MM.1S (cell line): Measurements from ENCODE around the gene ARHGAP26.

Experiments used
- DNase-seq: peaks from one replicate; pipeline ENCODE4 v3.0.0-alpha.2; 2015
- H2AFZ ChIP-seq: fragments of 300-600 bp; sonication (generic); 2 replicates; pipeline ENCODE4 v1.6.0; 2016; ENCODE audit warnings: antibody characterized with exemption, low read length
- H3F3A ChIP-seq: fragments of 300-600 bp; sonication (generic); 2 replicates; pipeline ENCODE4 v1.6.1; 2016; ENCODE audit warnings: mild to moderate bottlenecking, antibody characterized with exemption, low read length, moderate library complexity, mixed read lengths; ENCODE audit not compliant: insufficient read depth
- H3K27ac ChIP-seq: fragments of 300-600 bp; sonication (generic); 2 replicates; pipeline ENCODE4 v1.5.1; 2016; ENCODE audit warnings: mild to moderate bottlenecking, low read length
- H3K27me3 ChIP-seq: fragments of 300-600 bp; sonication (generic); replicated peaks from 2 replicates; pipeline ENCODE4 v1.6.0; 2016; ENCODE audit warnings: low read length; ENCODE audit not compliant: insufficient read depth
- H3K36me3 ChIP-seq: fragments of 300-600 bp; sonication (generic); replicated peaks from 2 replicates; pipeline ENCODE4 v1.6.1; 2016; ENCODE audit warnings: mild to moderate bottlenecking, low read length, mixed read lengths; ENCODE audit not compliant: insufficient read depth
- H3K4me1 ChIP-seq: fragments of 300-600 bp; sonication (generic); 2 replicates; pipeline ENCODE4 v1.6.1; 2016; ENCODE audit warnings: low read length, mixed read lengths
- H3K4me2 ChIP-seq: fragments of 300-600 bp; sonication (generic); 2 replicates; pipeline ENCODE4 v1.6.0; 2016; ENCODE audit warnings: low read depth, low read length
- H3K4me3 ChIP-seq: fragments of 300-600 bp; sonication (generic); 2 replicates; pipeline ENCODE4 v1.5.1; 2016; ENCODE audit warnings: low read length, mixed read lengths
- H3K79me2 ChIP-seq: fragments of 300-600 bp; sonication (generic); 2 replicates; pipeline ENCODE4 v1.6.1; 2016; ENCODE audit warnings: mixed run types, low read length, mixed read lengths
- H3K9ac ChIP-seq: fragments of 300-600 bp; sonication (generic); 2 replicates; pipeline ENCODE4 v1.6.1; 2016; ENCODE audit warnings: low read length, mixed read lengths
- H3K9me2 ChIP-seq: fragments of 300-600 bp; sonication (generic); replicated peaks from 2 replicates; pipeline ENCODE4 v1.6.1; 2016; ENCODE audit warnings: mild to moderate bottlenecking, low read length, mixed read lengths; ENCODE audit not compliant: insufficient read depth
- H3K9me3 ChIP-seq: fragments of 300-600 bp; sonication (generic); replicated peaks from 2 replicates; pipeline ENCODE4 v1.6.1; 2016; ENCODE audit warnings: mild to moderate bottlenecking, low read length, mixed read lengths; ENCODE audit not compliant: insufficient read depth
- H4K20me1 ChIP-seq: fragments of 300-600 bp; sonication (generic); 2 replicates; pipeline ENCODE4 v1.6.1; 2016; ENCODE audit warnings: mild to moderate bottlenecking, low read length, moderate library complexity, mixed read lengths; ENCODE audit not compliant: insufficient read depth
- EZH2 ChIP-seq: fragments of 300-600 bp; sonication (generic); optimal IDR thresholded peaks from 2 replicates; pipeline ENCODE3; 2017; ENCODE audit warnings: low read depth, mild to moderate bottlenecking, antibody characterized with exemption, low read length, mixed read lengths
- EZH2phosphoT487 ChIP-seq: fragments of 300-600 bp; sonication (generic); IDR thresholded peaks from 2 replicates; pipeline ENCODE4 v1.6.1; 2018; ENCODE audit warnings: antibody characterized with exemption, low read length
- TF ChIP-seq, protein P1 (sequence below): fragments of 300-600 bp; sonication (generic); IDR thresholded peaks from 2 replicates; pipeline ENCODE4 v1.5.1; 2016; ENCODE audit warnings: antibody characterized with exemption, low read length, mixed read lengths

The ARHGAP26 gene

DNA sequence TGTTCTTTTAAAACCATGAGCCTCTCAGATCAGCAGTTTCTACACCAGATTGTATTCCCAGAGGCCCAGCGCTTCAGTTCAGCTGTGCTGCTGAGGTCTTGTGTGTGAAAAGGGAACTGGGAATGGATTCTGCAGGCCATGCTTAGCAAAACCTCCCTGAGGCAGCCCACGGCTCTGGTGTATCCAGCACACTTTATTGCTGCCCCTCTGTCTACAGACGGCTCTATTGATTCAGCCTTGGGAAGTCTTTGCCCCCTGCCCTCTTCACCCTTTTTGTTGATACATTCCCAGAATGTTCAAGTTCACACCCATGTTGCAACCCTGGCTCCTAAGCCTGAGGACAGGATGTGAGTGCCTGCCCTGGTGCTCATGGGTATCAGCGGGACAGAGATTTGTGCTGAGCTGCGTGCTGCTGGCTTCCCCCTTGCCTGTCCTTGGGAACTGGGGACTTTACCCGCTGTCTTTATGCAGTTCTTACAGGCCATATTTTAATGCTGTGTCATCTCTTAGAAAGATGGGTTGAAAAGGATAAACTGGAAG, 37.3 kb downstream of the ARHGAP26 start:
- Histone ChIP-seq H3K4me3 (no peak overlapping the region), H3K4me2 (no peak overlapping the region), H3K9ac (no peak overlapping the region), H3K36me3 (no peaks in the 10 kb centered on the region), H3K79me2 (peaks cover under 1% of the 10 kb centered on the region; the same call in 1 of the 2 replicates), H3K27ac (no peak overlapping the region), H4K20me1 (no peaks in the 10 kb centered on the region), H3K27me3 (no peaks in the 10 kb centered on the region), H3K4me1 (peaks cover 6% of the 10 kb centered on the region), H3K9me2 (no peaks in the 10 kb centered on the region), H2AFZ (no peak overlapping the region), H3F3A (no peaks in the 10 kb centered on the region), H3K9me3 (no peaks in the 10 kb centered on the region)
- TF ChIP-seq EZH2phosphoT487 (no peak), EZH2 (no peak)
- TF ChIP-seq, protein P1, sequence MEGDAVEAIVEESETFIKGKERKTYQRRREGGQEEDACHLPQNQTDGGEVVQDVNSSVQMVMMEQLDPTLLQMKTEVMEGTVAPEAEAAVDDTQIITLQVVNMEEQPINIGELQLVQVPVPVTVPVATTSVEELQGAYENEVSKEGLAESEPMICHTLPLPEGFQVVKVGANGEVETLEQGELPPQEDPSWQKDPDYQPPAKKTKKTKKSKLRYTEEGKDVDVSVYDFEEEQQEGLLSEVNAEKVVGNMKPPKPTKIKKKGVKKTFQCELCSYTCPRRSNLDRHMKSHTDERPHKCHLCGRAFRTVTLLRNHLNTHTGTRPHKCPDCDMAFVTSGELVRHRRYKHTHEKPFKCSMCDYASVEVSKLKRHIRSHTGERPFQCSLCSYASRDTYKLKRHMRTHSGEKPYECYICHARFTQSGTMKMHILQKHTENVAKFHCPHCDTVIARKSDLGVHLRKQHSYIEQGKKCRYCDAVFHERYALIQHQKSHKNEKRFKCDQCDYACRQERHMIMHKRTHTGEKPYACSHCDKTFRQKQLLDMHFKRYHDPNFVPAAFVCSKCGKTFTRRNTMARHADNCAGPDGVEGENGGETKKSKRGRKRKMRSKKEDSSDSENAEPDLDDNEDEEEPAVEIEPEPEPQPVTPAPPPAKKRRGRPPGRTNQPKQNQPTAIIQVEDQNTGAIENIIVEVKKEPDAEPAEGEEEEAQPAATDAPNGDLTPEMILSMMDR = no peak
- DNase-seq = no peak

DNA sequence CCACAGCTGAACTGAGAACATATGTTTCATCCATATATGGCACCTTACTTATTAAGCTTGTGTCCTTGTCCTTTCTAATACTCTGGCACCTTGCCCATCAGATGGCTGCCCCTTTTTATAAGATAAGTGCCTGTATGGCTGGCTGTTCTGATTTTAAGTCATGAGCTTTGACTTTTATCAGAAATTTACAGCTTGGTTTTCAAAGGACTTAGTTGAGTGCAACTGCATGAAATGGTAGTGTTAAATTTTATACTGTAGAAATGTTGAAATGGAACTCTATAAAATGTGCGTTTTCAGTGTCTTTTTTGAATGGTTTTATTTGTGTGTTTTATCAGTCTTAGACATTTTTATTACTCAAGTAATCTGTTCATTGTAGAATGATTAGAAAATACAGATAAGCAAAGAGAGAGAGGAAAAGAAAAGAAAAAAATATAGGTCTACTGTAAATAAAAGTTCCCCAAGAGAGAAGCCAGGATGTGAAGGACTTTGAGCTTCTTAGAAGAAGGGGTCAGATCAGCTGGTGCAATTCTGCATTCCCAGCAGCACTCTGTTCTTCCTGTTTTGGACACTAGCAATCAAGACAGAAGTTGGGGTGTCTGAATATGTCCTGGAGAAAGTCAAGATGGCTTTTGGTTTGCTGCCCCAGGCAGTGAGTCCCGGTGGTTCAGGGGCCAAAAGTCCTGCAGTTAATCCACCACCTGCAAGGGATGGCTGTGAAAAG, 38.9 kb downstream of the ARHGAP26 start:
- Histone ChIP-seq H3K27ac (no peak overlapping the region), H3K79me2 (no peaks in the 10 kb centered on the region), H3K36me3 (no peaks in the 10 kb centered on the region), H3K4me3 (no peak overlapping the region), H4K20me1 (no peaks in the 10 kb centered on the region), H3K9ac (no peak overlapping the region), H3K9me3 (no peaks in the 10 kb centered on the region), H3K9me2 (no peaks in the 10 kb centered on the region), H3K27me3 (no peaks in the 10 kb centered on the region), H2AFZ (no peak overlapping the region), H3K4me2 (no peak overlapping the region), H3K4me1 (peaks cover 6% of the 10 kb centered on the region), H3F3A (no peaks in the 10 kb centered on the region)
- DNase-seq = no peak
- TF ChIP-seq, protein P1 = no peak
- TF ChIP-seq EZH2phosphoT487 (no peak), EZH2 (no peak)

- no peak overlapping the region for H3K4me2 ChIP-seq
Observed at GRCh38 chr5:142810081-142810480, 39.9 kb downstream of the ARHGAP26 start.

More at GRCh38 chr5:142810081-142810480, 39.9 kb downstream of the ARHGAP26 start:
- no peak for DNase-seq
- no peaks in the 10 kb centered on the region for H3K9me2 ChIP-seq
- TF ChIP-seq, protein P1 = no peak
- TF ChIP-seq EZH2 = no peak
- TF ChIP-seq EZH2phosphoT487 = no peak
- no peaks in the 10 kb centered on the region for H3F3A ChIP-seq
- no peak overlapping the region for H3K4me3 ChIP-seq
- H3K79me2 ChIP-seq = no peaks in the 10 kb centered on the region
- no peak overlapping the region for H3K9ac ChIP-seq
- H3K4me1 ChIP-seq = peaks cover 6% of the 10 kb centered on the region
- no peak overlapping the region for H2AFZ ChIP-seq
- H3K27ac ChIP-seq = no peak overlapping the region
- no peaks in the 10 kb centered on the region for H3K36me3 ChIP-seq
- H3K27me3 ChIP-seq = no peaks in the 10 kb centered on the region
- H3K9me3 ChIP-seq = no peaks in the 10 kb centered on the region
- no peaks in the 10 kb centered on the region for H4K20me1 ChIP-seq
